ENCODE measurements around the gene HMCN2.

- TF ChIP-seq CTCF (IDR thresholded peaks at IDR 0.05): no peak
- no peak for TF ChIP-seq POLR2A (IDR thresholded peaks at IDR 0.05)
Measured at GRCh38 chr9:130431536-130432303, 166.2 kb downstream of the HMCN2 start.
